GM23338 (cell line): ENCODE results near the gene FBXO31. TPM values are rescaled to one million over a fixed set of nuclear protein-coding genes. Genes with fewer than 3 reads are reported as not detected.

ENCODE experiments used
- ATAC-seq: fragments of 200-7000 bp; cut with Tn5 transposase; 3 replicates; pipeline ENCODE4 v1.9.1; 2020
- DNase-seq: peaks from one replicate; pipeline ENCODE4 v3.0.0-alpha.2; 2015; ENCODE audit warnings: low spot score
- H2AFZ ChIP-seq: fragments of 200-600 bp; sonication (generic); 2 replicates; pipeline ENCODE4 v1.8.0; 2016; ENCODE audit warnings: antibody characterized with exemption, mild to moderate bottlenecking, moderate library complexity
- H3F3A ChIP-seq: fragments of 200-600 bp; sonication (generic); replicated peaks from 2 replicates; pipeline ENCODE4 v1.8.0; 2017; ENCODE audit warnings: antibody characterized with exemption, mixed run types, low read depth
- H3K27ac ChIP-seq: fragments of 200-600 bp; sonication (generic); 2 replicates; pipeline ENCODE4 v1.6.1; 2016; ENCODE audit warnings: low read depth
- H3K27me3 ChIP-seq: fragments of 200-600 bp; sonication (generic); 2 replicates; pipeline ENCODE4 v1.8.0; 2016; ENCODE audit warnings: mild to moderate bottlenecking, mixed run types, moderate library complexity; ENCODE audit not compliant: insufficient read depth
- H3K36me3 ChIP-seq: fragments of 200-600 bp; sonication (generic); 2 replicates; pipeline ENCODE4 v1.8.0; 2016; ENCODE audit warnings: mild to moderate bottlenecking; ENCODE audit not compliant: insufficient read depth
- H3K4me1 ChIP-seq: fragments of 200-600 bp; sonication (generic); 2 replicates; pipeline ENCODE4 v1.8.0; 2016; ENCODE audit warnings: mild to moderate bottlenecking, moderate library complexity; ENCODE audit not compliant: insufficient read depth
- H3K4me2 ChIP-seq: fragments of 200-600 bp; sonication (generic); 2 replicates; pipeline ENCODE4 v1.7.1; 2017; ENCODE audit warnings: mixed run types
- H3K4me3 ChIP-seq: fragments of 200-600 bp; sonication (generic); 2 replicates; pipeline ENCODE4 v1.6.1; 2016; ENCODE audit warnings: mixed run types
- H3K79me2 ChIP-seq: fragments of 200-600 bp; sonication (generic); replicated peaks from 2 replicates; pipeline ENCODE4 v1.8.0; 2017; ENCODE audit warnings: mild to moderate bottlenecking; ENCODE audit not compliant: insufficient read depth
- H3K9me2 ChIP-seq: fragments of 200-600 bp; sonication (generic); 2 replicates; pipeline ENCODE4 v1.8.0; 2017; ENCODE audit not compliant: insufficient read depth
- H4K20me1 ChIP-seq: fragments of 200-600 bp; sonication (generic); replicated peaks from 2 replicates; pipeline ENCODE4 v1.8.0; 2017; ENCODE audit warnings: mild to moderate bottlenecking; ENCODE audit not compliant: insufficient read depth
- H3K27ac Mint-ChIP-seq: 2 replicates; pipeline ENCODE4 v1.8.0; 2020; ENCODE audit warnings: inconsistent platforms, mild to moderate bottlenecking, moderate library complexity, mixed read lengths
- H3K27me3 Mint-ChIP-seq: 3 replicates; pipeline ENCODE4 v1.8.0; 2022; ENCODE audit warnings: low read depth, mild to moderate bottlenecking, moderate library complexity, mixed read lengths, inconsistent platforms; ENCODE audit not compliant: insufficient read depth, poor library complexity
- H3K36me3 Mint-ChIP-seq: 3 replicates; pipeline ENCODE4 v1.8.0; 2021; ENCODE audit warnings: low read depth, mild to moderate bottlenecking, inconsistent platforms, moderate library complexity, mixed read lengths
- H3K4me1 Mint-ChIP-seq: 3 replicates; pipeline ENCODE4 v1.8.0; 2020; ENCODE audit warnings: mild to moderate bottlenecking, inconsistent platforms, mixed read lengths
- H3K4me3 Mint-ChIP-seq: 3 replicates; pipeline ENCODE4 v1.8.0; 2021; ENCODE audit warnings: moderate library complexity, mild to moderate bottlenecking, inconsistent platforms, mixed read lengths
- H3K9me3 Mint-ChIP-seq: 3 replicates; pipeline ENCODE4 v1.8.0; 2020; ENCODE audit warnings: moderate library complexity, mild to moderate bottlenecking, inconsistent platforms, mixed read lengths
- CREB1 ChIP-seq: fragments of 250-450 bp; sonication (Bioruptor Pico); IDR thresholded peaks from 2 replicates; pipeline ENCODE4 v1.5.0; 2020; ENCODE audit warnings: low read depth, mild to moderate bottlenecking, moderate library complexity
- ETS1 ChIP-seq: IDR thresholded peaks from 2 replicates; pipeline ENCODE4 v1.6.1; 2016; ENCODE audit warnings: antibody characterized with exemption
- EZH2 ChIP-seq: fragments of 200-600 bp; sonication (generic); IDR thresholded peaks from one replicate; pipeline ENCODE4 v1.8.0; 2017; ENCODE audit warnings: antibody characterized with exemption, mild to moderate bottlenecking, low read depth; ENCODE audit not compliant: unreplicated experiment
- EZH2phosphoT487 ChIP-seq: fragments of 200-600 bp; sonication (generic); IDR thresholded peaks from one replicate; pipeline ENCODE4 v1.8.1; 2018; ENCODE audit warnings: antibody characterized with exemption; ENCODE audit not compliant: unreplicated experiment
- JUNB ChIP-seq: IDR thresholded peaks from one replicate; pipeline ENCODE4 v1.6.1; 2016; ENCODE audit warnings: antibody characterized with exemption; ENCODE audit not compliant: unreplicated experiment
- NANOG ChIP-seq: IDR thresholded peaks from 2 replicates; pipeline ENCODE4 v1.6.1; 2016; ENCODE audit warnings: antibody characterized with exemption, borderline replicate concordance
- POLR2AphosphoS5 ChIP-seq: IDR thresholded peaks from 2 replicates; pipeline ENCODE4 v1.6.1; 2016; ENCODE audit warnings: antibody characterized with exemption, low read depth
- STAT1 ChIP-seq: IDR thresholded peaks from one replicate; pipeline ENCODE4 v1.6.1; 2016; ENCODE audit warnings: antibody characterized with exemption; ENCODE audit not compliant: unreplicated experiment
- ZNF114 ChIP-seq: fragments of 250-450 bp; sonication (Bioruptor Pico); IDR thresholded peaks from 2 replicates; pipeline ENCODE4 v1.5.0; 2020; ENCODE audit warnings: mild to moderate bottlenecking, moderate library complexity
- ZNF331 ChIP-seq: fragments of 250-450 bp; sonication (Bioruptor Pico); IDR thresholded peaks from 2 replicates; pipeline ENCODE4 v1.5.0; 2020; ENCODE audit warnings: low read depth, mild to moderate bottlenecking, moderate library complexity
- ZNF462 ChIP-seq: fragments of 250-450 bp; sonication (Bioruptor Pico); IDR thresholded peaks from 2 replicates; pipeline ENCODE4 v1.5.0; 2020; ENCODE audit warnings: mild to moderate bottlenecking, moderate library complexity
- polyA plus RNA-seq: library from polyadenylated mRNA; unstranded; fragments of >200 nt; fragmentation: Nextera tagmentation; extraction: Ambion mirVana; gene quantifications from 2 replicates; pipeline ENCODE4 v1.2.1, GENCODE V29; 2016
- total RNA-seq: library from RNA; depleted of rRNA; stranded (reverse); fragments of >200 nt; shearing (Covaris generic); gene quantifications from 2 replicates; pipeline ENCODE4 v1.2.3, GENCODE V29; 2014
- TF ChIP-seq, protein P1 (sequence below), 2 experiments: fragments of 200-600 bp in 1 of 2; sonication (generic) in 1 of 2; conservative IDR thresholded peaks; 2 replicates each; pipeline versions ENCODE4 v1.5.1 to v1.6.1; 2016 to 2017; ENCODE audit warnings: antibody characterized with exemption in 2 of 2, low read depth in 2 of 2, mild to moderate bottlenecking in 2 of 2, moderate library complexity in 1 of 2
- TF ChIP-seq, protein P2 (sequence below): IDR thresholded peaks from one replicate; pipeline ENCODE4 v1.6.1; 2018; ENCODE audit warnings: antibody characterized with exemption; ENCODE audit not compliant: unreplicated experiment

The FBXO31 gene
- total and polyA plus RNA-seq, 2 experiments from 2014 or later: 7.0 to 23.8 TPM

GRCh38 chr16:87331241-87331801, 52.3 kb downstream of the FBXO31 start:
- H3K4me1 ChIP-seq: no peaks in the 10 kb centered on the region
- no peaks in the 10 kb centered on the region for H3K27me3 ChIP-seq
- no peaks in the 10 kb centered on the region for H3F3A ChIP-seq
- no peaks in the 10 kb centered on the region; the same call in 2 of the 3 replicates for H3K9me3 Mint-ChIP-seq
- TF ChIP-seq ZNF331 (CRISPR knock-in tag) (no peak), ZNF462 (CRISPR knock-in tag) (no peak), STAT1 (no peak), NANOG (no peak), ETS1 (no peak), ZNF114 (no peak), EZH2 (no peak), POLR2AphosphoS5 (no peak), EZH2phosphoT487 (no peak), CREB1 (CRISPR knock-in tag) (no peak), JUNB (no peak)
- TF ChIP-seq, protein P1, sequence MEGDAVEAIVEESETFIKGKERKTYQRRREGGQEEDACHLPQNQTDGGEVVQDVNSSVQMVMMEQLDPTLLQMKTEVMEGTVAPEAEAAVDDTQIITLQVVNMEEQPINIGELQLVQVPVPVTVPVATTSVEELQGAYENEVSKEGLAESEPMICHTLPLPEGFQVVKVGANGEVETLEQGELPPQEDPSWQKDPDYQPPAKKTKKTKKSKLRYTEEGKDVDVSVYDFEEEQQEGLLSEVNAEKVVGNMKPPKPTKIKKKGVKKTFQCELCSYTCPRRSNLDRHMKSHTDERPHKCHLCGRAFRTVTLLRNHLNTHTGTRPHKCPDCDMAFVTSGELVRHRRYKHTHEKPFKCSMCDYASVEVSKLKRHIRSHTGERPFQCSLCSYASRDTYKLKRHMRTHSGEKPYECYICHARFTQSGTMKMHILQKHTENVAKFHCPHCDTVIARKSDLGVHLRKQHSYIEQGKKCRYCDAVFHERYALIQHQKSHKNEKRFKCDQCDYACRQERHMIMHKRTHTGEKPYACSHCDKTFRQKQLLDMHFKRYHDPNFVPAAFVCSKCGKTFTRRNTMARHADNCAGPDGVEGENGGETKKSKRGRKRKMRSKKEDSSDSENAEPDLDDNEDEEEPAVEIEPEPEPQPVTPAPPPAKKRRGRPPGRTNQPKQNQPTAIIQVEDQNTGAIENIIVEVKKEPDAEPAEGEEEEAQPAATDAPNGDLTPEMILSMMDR (conservative IDR thresholded peaks at IDR 0.05; ENCODE audit: low read depth in 2 of 2): no peak
- TF ChIP-seq, protein P2, sequence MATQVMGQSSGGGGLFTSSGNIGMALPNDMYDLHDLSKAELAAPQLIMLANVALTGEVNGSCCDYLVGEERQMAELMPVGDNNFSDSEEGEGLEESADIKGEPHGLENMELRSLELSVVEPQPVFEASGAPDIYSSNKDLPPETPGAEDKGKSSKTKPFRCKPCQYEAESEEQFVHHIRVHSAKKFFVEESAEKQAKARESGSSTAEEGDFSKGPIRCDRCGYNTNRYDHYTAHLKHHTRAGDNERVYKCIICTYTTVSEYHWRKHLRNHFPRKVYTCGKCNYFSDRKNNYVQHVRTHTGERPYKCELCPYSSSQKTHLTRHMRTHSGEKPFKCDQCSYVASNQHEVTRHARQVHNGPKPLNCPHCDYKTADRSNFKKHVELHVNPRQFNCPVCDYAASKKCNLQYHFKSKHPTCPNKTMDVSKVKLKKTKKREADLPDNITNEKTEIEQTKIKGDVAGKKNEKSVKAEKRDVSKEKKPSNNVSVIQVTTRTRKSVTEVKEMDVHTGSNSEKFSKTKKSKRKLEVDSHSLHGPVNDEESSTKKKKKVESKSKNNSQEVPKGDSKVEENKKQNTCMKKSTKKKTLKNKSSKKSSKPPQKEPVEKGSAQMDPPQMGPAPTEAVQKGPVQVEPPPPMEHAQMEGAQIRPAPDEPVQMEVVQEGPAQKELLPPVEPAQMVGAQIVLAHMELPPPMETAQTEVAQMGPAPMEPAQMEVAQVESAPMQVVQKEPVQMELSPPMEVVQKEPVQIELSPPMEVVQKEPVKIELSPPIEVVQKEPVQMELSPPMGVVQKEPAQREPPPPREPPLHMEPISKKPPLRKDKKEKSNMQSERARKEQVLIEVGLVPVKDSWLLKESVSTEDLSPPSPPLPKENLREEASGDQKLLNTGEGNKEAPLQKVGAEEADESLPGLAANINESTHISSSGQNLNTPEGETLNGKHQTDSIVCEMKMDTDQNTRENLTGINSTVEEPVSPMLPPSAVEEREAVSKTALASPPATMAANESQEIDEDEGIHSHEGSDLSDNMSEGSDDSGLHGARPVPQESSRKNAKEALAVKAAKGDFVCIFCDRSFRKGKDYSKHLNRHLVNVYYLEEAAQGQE: no peak
- no peak overlapping the region for H3K4me3 Mint-ChIP-seq
- peaks cover 11% of the 10 kb centered on the region for H3K27me3 Mint-ChIP-seq
- no peaks in the 10 kb centered on the region for H3K79me2 ChIP-seq
- no peaks in the 10 kb centered on the region for H3K36me3 ChIP-seq
- no peak for DNase-seq
- no peak overlapping the region for H3K4me3 ChIP-seq
- no peak overlapping the region for H2AFZ ChIP-seq
- H3K4me1 Mint-ChIP-seq: peaks cover 4% of the 10 kb centered on the region
- H3K4me2 ChIP-seq: no peak overlapping the region
- no peak overlapping the region for H3K27ac ChIP-seq
- H3K36me3 Mint-ChIP-seq: peaks cover 4% of the 10 kb centered on the region; the same call in 1 of the 3 replicates
- no peak overlapping the region for H3K27ac Mint-ChIP-seq
- no peaks in the 10 kb centered on the region for H3K9me2 ChIP-seq
- no peak for ATAC-seq
- no peaks in the 10 kb centered on the region for H4K20me1 ChIP-seq
